Renal cortical epithelial cell (primary cell): ENCODE data around the gene LRRC1. TPM values are rescaled to one million over a fixed set of nuclear protein-coding genes. Genes with fewer than 3 reads are reported as not detected.
A peak's percentile ranks its signal among the peaks of the same experiment; 100 is the strongest.

Source experiments
- DNase-seq: peaks from one replicate; pipeline ENCODE4 v3.0.0-alpha.2; 2011; ENCODE audit warnings: low read depth
- total RNA-seq: library from RNA; depleted of rRNA; stranded (reverse); fragments of >200 nt; gene quantifications from 2 replicates; pipeline ENCODE4 v1.2.3, GENCODE V29; 2014

The LRRC1 gene
- total RNA-seq, 1 donor from 2014 or later: 15.1 TPM

GRCh38 chr6:53887316-53887715 lies 92.5 kb downstream of the LRRC1 start:
- no peak for DNase-seq

DNA sequence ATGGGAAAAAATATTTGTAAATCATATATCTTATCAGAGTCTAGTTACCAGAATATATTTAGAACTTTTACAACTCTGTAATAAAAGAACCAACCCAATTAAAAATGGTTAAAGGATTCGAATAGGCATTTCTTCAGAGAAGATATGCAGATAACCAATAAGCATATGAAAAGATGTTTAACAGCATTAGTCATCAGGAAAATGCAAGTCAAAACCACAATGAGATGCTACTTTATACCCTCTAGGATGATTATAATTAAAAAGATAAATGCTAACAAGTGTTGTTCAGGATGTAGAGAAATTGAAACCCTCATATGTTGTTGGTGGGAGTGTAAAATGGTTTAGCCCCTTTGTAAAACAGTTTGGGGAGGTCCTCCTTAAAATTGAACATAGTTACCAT lies 94.1 kb downstream of the LRRC1 start:
- no peak for DNase-seq

DNA sequence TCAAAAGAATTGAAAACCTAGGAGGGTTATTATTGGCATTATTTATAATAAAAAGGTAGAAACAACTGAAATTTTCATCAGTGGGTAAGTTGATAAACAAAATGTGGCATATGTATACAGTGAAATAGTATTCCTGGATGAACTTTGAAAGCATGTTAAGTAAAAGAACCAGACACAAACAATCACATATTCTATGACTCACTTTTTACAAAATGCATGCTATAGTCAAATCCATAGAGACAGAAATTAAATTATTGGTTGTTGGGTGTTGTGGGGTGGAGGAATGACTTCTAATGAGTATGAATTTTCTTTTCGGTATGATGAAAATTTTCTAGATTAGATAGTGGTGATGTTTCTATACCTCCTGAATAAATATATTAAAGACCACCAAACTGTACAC lies 94.6 kb downstream of the LRRC1 start:
- DNase-seq: no peak

GRCh38 chr6:53892707-53893106 lies 97.9 kb downstream of the LRRC1 start:
- DNase-seq: no peak

GRCh38 chr6:53894091-53894490 lies 99.3 kb downstream of the LRRC1 start:
- DNase-seq: peak; percentile 63

GRCh38 chr6:53896196-53896595 lies 101.4 kb downstream of the LRRC1 start:
- DNase-seq: peak; percentile 87

GRCh38 chr6:53898026-53898795 lies 103.4 kb downstream of the LRRC1 start:
- peak; percentile 61 for DNase-seq

DNA sequence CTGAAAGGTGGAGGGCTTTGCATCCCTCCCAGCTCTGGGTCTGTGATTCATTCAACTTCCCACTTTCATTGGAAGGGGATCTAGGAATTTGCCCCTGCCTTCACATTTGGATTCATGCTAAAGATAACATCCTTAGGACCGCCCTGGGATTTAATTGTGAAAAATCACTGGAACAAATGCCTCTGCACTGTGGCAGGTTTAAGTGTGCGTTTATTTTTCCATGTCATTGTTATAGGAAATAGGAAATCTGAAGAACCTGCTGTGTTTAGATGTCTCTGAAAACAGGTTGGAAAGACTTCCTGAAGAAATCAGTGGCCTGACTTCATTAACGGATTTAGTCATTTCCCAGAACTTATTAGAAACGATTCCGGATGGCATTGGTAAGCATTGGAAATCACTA lies 104.7 kb downstream of the LRRC1 start:
- DNase-seq: no peak

DNA sequence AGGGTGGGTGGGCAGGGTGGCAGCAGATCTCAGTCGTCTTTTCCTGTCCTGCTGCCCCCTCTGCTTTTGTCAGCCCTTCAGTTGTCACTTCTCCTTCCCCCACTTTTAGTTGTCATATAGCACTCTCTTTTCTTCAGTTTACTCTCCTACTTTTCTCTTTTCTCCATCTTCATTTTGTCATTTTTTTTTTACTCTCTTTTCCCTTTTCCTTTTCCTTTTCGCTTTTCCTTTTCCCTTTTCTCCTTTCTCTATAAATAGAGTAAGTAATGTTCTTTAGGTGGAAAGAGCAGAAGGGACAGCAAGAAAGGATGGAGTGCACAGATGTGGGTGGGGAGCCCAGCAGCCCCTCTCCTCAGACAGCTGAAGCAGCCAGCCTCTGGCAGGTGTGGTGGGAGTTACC lies 108.6 kb downstream of the LRRC1 start:
- DNase-seq: no peak

DNA sequence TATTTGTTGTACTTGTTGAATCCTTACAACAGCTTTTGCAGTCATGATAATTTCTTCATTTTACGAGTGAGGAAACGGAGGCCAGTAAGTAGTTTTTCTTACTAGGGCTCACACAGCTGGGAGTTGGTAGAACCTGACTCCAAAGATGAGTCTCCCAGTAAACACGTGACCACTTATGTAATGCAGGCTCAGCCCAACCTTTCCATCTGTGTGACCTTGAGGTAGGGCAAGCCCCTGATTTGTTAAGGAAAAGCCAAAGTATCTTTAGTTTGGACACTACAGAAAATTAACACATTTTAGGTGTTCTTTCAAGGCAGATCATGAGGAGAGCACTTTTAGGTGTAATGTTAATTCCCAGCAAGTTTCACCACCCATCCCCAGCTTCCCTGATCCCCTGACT lies 111.3 kb downstream of the LRRC1 start:
- no peak for DNase-seq

DNA sequence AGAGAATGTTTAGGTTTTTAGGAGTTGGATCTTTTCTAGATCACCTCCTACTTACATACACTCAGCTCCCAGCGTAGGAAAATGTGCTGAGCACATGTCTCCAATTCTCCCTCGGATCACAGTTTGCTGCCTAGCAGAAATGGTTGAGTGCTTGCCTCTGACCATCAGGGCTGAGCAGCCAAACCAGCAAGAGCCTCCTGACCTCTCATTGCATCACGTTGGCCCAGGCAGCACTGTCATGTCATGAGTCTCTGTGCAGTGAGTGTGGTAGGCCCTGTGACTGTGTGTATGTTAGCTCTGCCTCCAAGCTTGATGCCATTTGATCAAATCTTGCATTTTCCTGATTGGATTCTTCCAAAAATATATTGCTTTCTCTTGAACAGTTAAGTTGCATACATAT lies 112.0 kb downstream of the LRRC1 start:
- DNase-seq: peak; percentile 88

GRCh38 chr6:53910834-53911233 lies 116.0 kb downstream of the LRRC1 start:
- peak; percentile 54 for DNase-seq

DNA sequence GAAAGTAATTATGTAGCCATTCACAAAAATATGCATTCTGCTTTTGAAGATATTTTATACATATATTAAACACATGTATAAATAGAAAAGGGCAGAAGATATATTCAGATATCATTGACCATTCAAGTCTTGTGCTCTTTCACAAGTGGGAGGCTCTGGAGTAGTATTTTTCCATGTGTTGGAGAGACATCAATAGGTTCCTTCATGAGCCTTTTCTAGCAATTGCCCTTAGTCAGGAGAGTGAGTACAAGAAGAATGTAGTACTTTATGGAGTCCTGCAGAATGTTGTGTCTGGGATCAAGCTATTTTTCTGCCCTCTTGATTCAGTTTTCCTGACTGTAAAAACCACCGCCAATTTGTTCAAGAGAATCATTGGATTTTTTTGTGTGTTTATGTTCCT lies 117.9 kb downstream of the LRRC1 start:
- no peak for DNase-seq

- DNase-seq: no peak
These were observed 118.5 kb downstream of the LRRC1 start for GRCh38 chr6:53913286-53913685.

DNA sequence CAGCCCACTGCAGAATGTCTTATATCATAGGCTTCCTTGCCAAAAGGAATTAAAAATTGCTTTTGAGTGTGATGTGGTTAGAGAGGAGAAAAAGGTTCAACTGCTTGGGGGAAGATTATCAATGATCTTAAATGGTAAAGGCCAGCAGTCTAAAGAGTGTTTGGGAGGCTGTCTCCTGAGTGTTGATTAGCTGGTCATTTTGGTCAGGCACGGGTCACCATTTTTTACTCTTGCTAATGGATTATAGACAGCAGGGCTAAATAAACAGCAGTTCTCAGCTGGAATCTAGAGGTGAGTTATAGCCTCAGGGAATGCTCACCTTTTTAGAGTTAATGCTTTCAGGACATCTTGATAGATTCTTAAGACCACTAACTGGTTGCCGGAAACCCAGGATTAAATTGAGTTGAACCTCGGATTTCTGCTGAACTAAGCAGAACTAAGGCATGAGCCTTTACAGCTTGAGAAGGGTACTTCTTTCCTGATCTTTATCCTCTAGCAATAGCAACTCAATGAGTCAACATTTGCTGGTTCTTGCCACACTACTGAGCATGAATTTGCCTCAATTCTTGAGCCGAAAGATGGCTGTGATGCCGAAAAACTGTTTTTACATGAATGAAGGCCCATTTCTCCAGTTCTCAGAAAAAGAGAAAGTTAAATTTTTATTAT lies 120.4 kb downstream of the LRRC1 start:
- DNase-seq: peak; percentile 71

GRCh38 chr6:53916804-53917463 lies 122.1 kb downstream of the LRRC1 start:
- DNase-seq: peak; percentile 91

DNA sequence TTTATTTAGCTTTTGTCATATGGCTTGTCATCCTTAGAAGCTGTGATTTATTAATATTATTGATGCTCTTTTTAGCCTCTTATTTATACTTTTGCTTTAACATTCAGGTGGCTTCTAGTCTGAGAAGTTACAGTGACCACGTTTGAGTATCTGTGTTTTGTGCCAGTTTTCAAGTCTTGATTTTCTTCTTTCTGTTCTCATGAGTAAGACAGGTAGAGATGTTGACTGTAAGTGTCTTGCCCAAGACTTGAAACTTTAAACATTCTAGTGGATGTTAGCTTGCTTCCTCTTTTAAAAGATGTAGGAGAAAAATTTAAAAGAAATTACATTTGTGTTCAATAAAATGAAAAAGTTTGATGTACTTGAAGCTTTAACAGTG lies 122.6 kb downstream of the LRRC1 start:
- DNase-seq: peak; percentile 18

DNA sequence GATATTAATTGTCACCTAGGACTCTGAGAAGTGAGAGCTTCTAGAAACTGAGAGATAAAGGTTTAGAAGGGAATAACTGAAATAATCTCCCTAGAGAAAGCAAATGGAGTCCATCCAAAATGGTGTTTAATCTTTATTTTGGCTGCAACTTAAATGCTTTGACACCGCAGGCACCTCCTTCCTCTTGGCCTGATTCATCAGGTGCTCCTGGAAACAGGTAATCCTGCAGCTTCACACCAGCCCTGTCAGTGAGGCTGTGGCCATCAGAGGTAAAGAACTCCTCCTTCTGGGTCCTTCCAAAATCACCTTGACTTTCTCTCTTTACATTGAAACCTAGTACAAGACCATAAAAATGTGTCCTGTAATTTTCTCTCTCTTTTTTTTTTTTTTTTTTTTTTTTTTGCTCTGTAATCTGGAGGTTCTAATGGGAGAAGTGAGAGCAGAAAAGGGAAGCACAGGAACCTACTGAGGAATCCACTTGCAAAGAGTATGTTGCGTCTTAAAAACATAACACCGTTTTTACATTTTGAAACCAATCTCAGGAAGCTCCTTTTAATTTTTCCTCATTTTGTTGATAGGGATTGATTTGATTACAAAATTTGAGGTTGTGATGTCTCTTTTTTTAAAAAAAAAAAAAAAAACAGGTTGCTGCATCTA lies 124.2 kb downstream of the LRRC1 start:
- no peak for DNase-seq

DNA sequence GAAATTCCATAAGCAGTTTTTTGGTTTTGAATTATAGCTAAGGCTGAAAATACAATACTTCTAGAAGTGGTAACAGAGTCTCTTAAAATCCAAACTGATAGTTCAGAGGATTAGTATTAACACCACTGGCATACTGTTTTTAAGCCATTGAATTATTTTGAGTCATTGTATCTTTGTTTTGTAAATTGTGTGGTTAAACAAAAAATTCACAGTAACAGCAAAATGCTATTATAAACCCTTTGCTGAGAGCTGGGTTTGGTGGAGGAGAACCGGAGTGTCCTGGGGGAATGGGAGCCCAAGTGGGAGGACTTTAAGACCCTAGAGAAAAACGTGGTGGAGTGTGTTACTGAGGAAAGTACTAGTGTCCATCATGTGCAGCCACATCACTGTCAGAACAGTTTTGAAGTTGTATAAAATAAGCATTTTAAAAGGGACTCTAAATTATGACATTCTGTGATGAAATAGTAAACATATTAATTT lies 125.1 kb downstream of the LRRC1 start:
- no peak for DNase-seq

DNA sequence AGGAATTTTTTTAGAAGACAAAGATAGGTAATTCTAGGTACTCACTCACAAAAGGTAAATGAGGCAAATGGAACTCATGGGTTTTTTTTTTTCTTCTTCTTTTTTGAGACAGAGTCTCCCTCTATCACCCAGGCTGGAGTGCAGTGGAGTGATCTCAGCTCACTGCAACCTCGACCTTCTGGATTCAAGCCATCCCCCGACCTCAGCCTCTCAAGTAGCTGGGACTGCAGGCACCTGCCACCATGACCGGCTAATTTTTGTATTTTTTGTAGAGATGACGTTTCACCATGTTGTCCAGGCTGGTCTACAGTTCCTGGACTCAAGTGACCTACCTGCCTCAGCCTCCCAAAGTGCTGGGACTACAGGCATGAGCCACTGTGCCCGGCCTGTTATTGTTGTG lies 126.1 kb downstream of the LRRC1 start:
- no peak for DNase-seq

DNA sequence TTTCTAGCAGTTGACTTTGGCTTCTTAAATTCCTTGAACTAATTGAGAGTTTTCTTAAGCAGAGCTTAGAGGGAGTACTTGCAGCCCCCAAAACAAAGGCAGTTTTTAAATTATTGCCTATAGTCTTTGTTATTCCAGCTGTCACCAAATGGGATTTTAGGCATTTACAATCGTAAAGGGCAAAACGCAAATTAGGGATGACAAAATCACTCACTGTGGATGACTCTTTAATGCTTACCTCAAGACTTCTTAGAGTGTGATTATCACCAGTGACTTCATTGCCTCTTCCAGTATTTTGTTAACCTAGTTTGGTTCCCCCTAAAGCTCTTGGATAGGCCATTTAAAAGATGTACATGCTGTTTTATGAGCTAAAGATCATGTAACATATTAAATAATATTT lies 126.8 kb downstream of the LRRC1 start:
- DNase-seq: no peak

DNA sequence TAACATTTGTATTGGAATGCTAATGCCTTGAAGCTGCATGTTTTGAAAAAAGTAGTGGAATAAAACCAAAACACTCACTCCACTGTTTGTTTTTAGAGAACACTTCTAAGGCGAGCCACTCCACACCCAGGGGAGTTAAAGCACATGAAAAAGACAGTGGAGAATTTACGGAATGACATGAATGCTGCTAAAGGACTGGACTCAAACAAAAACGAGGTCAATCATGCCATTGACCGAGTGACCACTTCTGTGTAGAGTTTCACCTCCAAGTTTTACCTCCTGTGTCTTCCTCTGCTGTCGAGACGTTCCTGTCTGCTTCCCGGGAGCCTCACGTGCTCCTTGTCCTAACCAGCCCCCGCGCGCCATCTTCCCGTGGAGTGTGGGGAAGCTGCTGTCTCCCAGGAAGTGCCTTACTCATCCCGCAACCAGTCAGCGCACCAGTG lies 127.8 kb downstream of the LRRC1 start:
- DNase-seq: peak; percentile 52
